HG03159 (cell line): Measurements from ENCODE around the gene UBE2QL1.

Source experiments
- ATAC-seq: cut with Tn5 transposase; IDR thresholded peaks from one replicate; pipeline ENCODE4 v1.9.1; 2021; ENCODE audit warnings: mild to moderate bottlenecking, moderate library complexity; ENCODE audit not compliant: unreplicated experiment

Gene UBE2QL1

DNA sequence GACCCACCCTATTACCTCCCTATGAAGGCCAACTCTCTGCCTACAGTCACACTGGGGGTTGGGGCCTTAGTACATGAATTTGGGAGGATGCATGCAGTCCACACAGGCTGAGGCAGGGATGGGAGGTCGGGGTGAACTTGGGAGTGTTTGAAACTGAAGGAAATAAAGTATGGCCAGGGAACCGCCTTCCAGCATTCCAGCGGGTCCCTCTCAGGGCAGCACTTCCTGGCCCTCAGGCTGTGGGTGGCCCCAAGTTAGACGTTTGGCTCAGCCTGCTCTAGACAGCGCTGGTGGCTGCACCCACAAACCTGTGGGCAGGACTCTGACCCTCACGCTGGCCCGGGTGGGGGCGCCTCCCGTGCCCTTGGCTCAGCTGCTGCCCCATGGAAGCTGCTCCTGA lies 74.3 kb downstream of the UBE2QL1 start:
- no peak for ATAC-seq

DNA sequence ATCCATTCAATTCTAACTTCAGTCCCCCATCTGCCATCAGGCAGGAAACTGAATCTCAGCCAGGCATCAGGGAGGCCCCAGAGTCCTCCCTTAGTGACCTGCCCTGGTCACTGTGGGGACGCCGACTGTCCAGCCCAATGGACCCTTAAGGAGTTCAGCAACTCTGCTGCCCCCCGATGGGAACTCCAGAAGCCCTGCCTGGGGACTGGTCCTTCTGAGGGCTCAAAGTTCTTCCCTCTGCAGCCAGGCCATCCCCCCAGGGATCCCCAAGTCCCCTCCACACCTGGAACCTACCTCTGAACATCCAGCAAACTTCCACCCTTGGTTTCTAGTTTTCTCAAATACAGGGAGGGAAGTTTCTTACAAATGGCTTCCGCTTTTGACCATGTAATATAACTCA lies 76.8 kb downstream of the UBE2QL1 start:
- no peak for ATAC-seq

DNA sequence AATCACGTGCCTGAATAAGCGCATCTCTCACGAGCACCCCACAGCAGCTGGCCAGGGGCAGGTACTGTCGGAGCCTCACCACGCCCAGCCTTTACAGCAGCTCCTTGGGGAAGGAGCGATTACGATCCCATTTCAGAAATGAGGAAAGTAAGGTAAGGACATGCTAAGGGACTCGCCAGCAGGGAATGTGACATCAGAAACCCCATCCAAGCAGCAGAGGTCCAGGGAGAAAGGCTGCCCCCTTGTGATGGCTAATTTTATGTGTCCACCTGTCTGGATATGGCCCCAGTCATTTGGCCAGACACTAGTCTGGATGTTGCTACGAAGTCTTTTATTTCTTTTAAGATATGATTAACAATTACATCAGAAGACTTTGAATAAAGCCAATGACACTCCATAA lies 77.3 kb downstream of the UBE2QL1 start:
- ATAC-seq, result no peak

DNA sequence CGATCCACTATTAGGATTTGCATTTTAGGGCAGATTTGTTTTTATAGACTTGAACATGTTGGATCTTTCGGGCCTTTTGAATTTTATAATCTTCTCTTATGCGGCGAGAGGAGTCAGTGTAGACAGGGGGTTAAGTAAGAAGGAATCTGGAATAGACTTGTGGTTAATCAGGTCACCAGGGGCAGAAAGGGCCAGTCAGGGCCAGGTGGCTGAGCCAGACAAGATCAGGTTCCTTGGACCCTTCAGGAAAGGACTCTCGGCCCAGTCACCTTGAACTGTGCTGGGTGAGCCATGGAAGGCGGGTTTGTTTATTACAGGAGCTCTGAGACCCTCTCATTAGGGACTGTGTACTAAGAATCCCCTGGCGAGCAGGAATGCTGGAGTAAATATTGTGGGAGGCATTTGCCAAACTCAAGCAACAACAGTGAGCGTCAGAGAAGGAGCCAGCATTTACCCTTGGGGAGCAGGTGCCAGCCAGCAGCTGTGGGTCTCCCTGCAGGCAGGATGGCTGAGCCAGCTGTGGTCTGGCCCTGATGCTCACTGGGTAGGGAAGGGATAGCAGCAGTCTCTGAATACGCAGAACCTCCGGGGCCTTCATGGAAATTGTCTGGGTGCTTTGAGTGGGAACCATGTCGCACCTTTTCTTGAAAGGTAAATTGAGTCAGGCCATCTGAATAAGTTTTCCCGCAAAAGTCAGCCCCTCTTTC lies 79.2 kb downstream of the UBE2QL1 start:
- ATAC-seq, result no peak

DNA sequence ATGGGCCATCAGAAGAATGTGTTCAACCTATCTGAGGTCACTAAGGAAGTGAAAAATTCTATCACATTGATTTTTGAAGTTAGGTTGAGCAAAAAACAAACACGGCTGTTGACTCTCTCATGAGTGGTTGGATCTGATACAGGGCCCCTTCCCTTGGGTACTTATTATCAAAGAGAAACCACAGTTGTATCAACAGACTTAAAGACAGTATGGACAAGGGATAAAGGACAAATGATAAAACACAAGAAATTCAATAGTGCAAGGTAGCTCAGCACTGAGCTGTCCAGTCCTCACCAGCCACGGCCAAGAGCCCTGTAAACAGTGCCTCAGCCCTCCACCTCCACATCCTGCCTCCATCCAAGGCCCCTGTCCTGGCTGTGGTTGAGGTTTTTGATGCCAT lies 86.9 kb downstream of the UBE2QL1 start:
- no peak for ATAC-seq

DNA sequence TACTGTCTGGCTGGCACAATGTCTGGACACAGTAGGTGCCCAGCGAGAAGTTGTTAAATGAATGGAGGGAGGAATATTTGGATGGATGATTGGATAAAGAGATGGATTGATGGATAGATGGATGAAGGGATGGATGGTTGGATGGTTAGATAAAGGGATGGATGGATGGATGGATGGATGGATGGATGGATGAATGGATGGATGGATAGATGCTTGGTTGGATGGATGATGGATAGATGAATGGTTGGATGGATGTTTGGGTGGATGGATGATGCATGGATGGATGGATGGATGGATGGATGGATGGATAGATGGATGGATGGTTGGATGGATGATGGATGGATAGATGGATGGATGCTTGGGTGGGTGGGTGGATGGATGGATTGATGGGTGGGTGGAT lies 90.4 kb downstream of the UBE2QL1 start:
- no peak for ATAC-seq

DNA sequence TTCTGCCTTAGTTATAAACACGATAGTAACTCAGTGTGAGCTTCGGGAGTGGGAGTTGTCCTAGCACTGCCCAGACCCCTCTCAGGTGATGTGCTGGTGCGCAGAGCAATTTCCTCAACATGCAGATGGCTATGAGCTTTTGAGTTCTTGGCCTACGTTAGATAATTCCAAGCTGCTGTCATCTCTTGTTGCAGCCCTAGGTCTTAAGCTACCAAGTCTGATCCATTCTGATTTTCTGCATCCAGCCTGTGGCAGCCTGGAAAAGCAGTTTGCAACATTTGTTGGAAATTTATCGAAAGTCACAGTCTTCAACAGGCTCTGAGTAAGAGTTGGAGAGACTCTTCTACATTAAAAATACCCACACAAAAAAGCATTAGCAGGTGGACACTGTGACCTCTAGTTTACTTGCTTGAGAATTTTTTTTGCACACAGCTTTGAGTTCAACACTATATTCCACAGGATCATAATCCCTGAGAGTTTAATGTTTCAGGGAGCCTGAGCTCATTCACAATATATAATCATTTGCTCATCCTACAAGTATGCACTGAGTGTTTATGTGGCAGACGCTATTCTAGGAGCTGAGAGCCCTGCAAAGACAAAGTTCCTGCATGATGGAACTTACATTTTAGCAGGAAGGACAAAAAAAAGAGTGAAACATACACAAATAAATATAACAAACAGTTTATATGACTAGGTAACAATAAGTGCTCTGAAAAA lies 91.6 kb downstream of the UBE2QL1 start:
- no peak for ATAC-seq

DNA sequence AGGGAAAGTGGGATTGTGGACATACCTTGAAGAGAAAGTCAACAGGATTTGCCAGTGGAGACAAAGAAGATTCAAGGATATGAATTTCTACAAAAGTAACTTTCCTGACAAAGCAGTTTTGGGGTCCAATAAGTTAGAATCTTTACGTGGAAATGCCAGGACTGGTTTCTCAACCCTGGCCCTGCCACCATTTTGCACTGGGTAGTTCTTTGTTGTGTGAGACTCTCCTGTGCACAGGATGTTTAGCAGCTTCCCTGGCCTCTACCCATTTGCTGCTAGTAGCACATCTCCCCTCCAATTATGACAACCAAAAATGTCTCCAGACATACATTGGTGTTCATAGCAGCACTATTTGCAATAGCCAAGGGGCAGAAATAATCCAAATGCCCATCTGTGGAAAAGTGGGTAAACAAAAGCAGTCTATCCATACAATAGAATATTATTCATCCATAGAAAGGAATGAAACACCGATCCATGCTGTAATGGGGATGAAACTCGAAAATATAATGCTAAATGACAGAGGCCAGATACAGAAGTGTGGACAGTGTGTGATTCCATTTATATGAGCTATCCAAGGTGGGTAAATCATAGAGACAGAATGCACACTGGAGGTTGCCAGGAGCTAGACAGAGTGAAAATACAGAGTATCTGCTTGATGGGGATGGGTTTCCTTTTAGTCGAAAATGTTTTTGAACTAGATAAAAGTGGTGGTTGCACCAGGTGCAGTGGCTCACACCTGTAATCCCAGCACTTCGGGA lies 92.8 kb downstream of the UBE2QL1 start:
- ATAC-seq, result no peak

DNA sequence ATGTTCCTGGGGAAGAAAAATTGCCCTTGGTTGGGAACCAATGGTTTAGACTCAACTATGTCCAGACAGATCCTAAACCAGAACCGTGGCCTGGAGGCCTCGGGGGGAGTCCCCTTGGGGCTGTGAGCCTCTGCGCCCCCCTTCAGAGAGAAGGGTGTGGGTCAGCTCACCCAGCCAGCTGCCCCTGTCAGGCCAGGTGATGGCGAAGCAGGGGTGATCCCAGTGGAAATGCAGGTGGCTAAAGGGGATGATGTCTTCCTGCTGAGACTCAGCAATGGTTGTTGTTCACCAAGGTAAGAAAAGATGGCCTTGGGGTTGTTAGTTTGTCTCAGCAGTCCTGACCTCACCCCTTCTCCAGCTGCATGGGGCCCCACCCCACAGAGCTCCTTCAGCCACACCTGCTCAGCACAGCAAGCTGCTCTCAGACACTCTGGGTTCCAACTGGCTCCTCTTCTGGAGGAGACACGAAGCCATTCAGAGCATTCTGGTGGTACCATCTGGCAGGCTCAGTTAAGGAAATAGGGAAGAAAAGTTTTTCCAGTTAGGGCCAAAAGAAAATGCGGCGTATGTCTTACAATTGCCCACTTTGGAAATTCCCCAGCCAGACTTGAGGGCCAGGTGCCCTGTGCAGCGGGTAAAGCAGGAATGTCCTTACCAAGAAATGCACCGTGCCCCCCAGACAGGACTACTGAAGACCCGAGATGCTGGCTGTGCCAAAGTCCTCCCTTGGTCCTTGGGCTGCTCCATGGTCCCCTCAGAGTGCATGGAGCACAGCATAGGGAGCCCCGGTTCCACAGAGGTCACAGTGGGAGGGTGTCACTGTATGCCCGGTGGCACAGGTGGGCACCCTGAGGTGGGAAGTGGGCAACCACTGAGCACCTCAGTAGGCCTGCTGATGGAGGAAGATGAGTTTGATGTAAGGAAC lies 94.0 kb downstream of the UBE2QL1 start:
- ATAC-seq, result no peak

DNA sequence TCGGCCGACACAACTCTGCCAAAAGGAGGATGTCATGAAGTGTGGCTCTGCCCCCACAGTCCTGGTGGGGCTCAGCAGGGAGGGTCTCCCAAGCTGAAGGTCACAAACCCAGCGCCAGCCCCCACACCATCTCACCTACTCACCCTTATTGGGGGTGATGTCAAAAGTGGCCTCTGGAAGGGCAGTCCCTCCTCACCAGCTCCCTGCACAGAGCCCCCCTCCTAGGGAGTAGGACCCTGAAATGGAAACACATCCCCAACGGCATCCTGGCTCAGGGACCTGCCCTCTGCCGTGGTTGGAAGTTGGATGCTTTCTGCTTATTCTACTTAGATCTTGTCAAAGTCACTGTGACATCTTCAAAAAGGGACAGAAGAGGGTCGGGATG lies 94.7 kb downstream of the UBE2QL1 start:
- no peak for ATAC-seq

DNA sequence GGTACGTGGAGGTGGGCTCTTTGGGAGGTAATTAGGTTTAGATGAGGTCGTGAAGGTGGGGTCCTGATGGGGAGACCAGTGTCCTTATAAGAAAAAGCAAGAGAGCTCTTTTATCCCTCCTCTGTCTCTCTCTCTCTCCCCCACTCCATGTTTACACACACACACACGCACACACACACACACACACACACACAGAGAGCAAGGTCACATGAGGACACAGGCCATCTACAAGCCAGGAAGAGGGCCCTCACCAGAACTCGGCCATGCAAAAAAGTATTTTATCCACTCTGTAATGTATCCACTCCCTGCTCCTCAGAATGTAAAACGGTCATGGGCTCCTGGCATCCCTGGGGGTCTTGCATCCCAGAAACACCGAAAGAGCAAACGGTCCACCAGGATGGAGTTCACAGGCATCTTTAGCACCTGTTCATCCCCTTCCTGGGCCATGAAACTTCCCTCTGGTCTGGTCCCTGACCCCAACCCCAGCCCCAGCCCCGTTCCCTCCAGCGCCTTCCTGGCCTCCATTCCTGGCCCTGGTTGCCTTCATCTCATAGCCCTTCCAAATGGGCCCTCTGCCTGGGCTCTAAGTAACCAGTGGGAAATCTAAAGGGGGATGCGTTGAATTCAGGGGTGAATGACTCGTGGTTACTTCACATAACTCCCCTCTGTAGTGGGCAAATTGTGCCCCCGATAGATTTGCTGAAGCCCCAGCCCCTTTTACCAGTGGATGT lies 95.3 kb downstream of the UBE2QL1 start:
- no peak for ATAC-seq
